Breast epithelium (tissue), 4 donors: Measurements from ENCODE around the gene BCAR1. TPM values are rescaled to one million over a fixed set of nuclear protein-coding genes. Genes with fewer than 3 reads are reported as not detected.
A peak's percentile ranks its signal among the peaks of the same experiment; 100 is the strongest.

Source experiments
- DNase-seq, 2 donors: peaks; one replicate each; pipeline ENCODE4 v3.0.0-alpha.2; 2019; ENCODE audit warnings: low spot score in 2 of 2
- H3K27ac ChIP-seq, 2 donors: fragments of 200-600 bp; sonication (generic) in 1 of 2; one replicate each; pipeline ENCODE4 v1.5.1; 2016 to 2019; ENCODE audit warnings: mild to moderate bottlenecking in 1 of 2
- H3K27me3 ChIP-seq, 2 donors: fragments of 200-600 bp; sonication (generic) in 1 of 2; one replicate each; pipeline versions ENCODE4 v1.5.1 to v1.6.0; 2017 to 2019; ENCODE audit warnings: control low read depth in 1 of 2, mild to moderate bottlenecking in 1 of 2
- H3K36me3 ChIP-seq: fragments of 200-600 bp; one replicate; pipeline ENCODE4 v1.5.1; 2019
- H3K4me1 ChIP-seq, 2 donors: fragments of 200-600 bp; sonication (generic); one replicate each; pipeline ENCODE4 v1.5.1; 2016 to 2019; ENCODE audit warnings: control low read depth in 1 of 2
- H3K4me3 ChIP-seq, 3 donors: fragments of 200-600 bp; sonication (generic); 1 replicate in 2 of 3; 2 replicates in 1 of 3; pipeline ENCODE4 v1.5.1; 2016 to 2019; ENCODE audit warnings: mild to moderate bottlenecking in 3 of 3, moderate library complexity in 2 of 3
- H3K9me3 ChIP-seq, 2 donors: fragments of 200-600 bp; sonication (generic) in 1 of 2; one replicate each; pipeline ENCODE4 v1.5.1; 2016 to 2019; ENCODE audit warnings: control low read depth in 1 of 2
- POLR2A ChIP-seq: fragments of 450-650 bp; IDR thresholded peaks from one replicate; pipeline ENCODE4 v1.6.1; 2016; ENCODE audit warnings: antibody characterized with exemption, mild to moderate bottlenecking, moderate library complexity
- POLR2AphosphoS5 ChIP-seq, 3 donors: sonication (generic); formaldehyde crosslinking; IDR thresholded peaks; one replicate each; pipeline ENCODE4 v1.6.1; 2017; ENCODE audit warnings: antibody characterized with exemption in 3 of 3
- intact Hi-C: fragments of 100-400 bp; cut with DNase I; formaldehyde crosslinking; loops from one replicate; pipeline ENCODE4 v1.15.1; 2023; ENCODE audit warnings: low total_unique reads
- total RNA-seq, 3 donors: library from RNA; depleted of rRNA; stranded (reverse); fragments of >200 nt; gene quantifications; one replicate each; pipeline ENCODE4 v1.1.0, GENCODE V29; 2016
- TF ChIP-seq, protein P1 (sequence below), 3 donors: fragments of 450-650 bp; IDR thresholded peaks; one replicate each; pipeline ENCODE4 v1.5.1; 2016 to 2017; ENCODE audit warnings: antibody characterized with exemption in 3 of 3, mild to moderate bottlenecking in 3 of 3, moderate library complexity in 3 of 3

BCAR1 gene
- total RNA-seq, 3 donors from 2014 or later, result 13.6 to 38.7 (median 32.9) TPM

DNA sequence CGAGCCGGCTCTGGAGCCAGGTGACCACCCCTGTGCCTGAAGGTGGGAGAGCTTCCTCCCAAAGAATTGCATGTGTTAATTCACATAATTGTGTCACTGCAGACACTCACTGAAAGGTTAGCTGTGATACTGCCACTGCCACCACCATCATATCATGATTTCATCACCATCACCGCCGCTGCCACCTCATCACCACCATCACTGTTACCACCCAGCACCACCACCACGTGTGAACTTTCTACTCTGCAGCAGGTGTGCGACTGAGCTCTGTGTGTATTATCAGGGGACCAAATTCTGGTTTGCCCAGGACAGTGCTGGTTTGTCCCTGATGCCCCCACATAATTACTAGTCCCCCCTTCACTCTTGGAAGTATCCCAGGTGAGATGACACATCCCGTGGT, 15.2 kb downstream of the BCAR1 start:
- no peak overlapping the region for H3K27ac ChIP-seq

DNA sequence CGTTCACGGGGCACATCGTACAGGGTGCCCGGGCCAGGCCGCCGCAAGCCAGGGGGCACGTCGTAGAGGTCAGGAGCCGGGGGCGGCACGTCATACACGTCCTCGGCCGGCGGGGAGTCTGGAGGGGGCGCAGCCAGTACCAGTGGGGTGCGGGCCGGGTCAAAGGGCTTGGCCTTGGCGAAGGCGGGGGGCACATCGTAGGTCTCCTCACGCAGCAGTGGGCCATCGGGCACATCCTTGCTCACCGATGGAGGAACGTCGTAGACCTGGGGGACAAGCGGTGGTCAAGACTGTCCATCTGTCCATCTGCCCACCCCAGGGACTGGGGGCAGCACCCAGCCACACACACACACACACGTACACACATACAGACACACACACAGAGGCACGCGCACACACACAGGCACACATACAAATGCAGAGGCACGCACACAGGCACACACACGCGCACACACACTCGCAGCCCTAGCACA, 15.7 kb downstream of the BCAR1 start:
- DNase-seq, result no peak
- Histone ChIP-seq H3K9me3 (no peaks in the 10 kb centered on the region), H3K27me3 (no peaks in the 10 kb centered on the region), H3K4me3 (no peak overlapping the region), H3K27ac (no peak overlapping the region), H3K36me3 (peaks cover 7% of the 10 kb centered on the region), H3K4me1 (peaks cover 18 to 20% of the 10 kb centered on the region in 2 donors)
- intact Hi-C loops, result no loop called here
- TF ChIP-seq POLR2A, result no peak
- TF ChIP-seq POLR2AphosphoS5 (IDR thresholded peaks at IDR 0.05), result no peak
- TF ChIP-seq, protein P1, sequence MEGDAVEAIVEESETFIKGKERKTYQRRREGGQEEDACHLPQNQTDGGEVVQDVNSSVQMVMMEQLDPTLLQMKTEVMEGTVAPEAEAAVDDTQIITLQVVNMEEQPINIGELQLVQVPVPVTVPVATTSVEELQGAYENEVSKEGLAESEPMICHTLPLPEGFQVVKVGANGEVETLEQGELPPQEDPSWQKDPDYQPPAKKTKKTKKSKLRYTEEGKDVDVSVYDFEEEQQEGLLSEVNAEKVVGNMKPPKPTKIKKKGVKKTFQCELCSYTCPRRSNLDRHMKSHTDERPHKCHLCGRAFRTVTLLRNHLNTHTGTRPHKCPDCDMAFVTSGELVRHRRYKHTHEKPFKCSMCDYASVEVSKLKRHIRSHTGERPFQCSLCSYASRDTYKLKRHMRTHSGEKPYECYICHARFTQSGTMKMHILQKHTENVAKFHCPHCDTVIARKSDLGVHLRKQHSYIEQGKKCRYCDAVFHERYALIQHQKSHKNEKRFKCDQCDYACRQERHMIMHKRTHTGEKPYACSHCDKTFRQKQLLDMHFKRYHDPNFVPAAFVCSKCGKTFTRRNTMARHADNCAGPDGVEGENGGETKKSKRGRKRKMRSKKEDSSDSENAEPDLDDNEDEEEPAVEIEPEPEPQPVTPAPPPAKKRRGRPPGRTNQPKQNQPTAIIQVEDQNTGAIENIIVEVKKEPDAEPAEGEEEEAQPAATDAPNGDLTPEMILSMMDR (IDR thresholded peaks at IDR 0.05), result no peak

More for the DNA sequence above, 15.2 kb downstream of the BCAR1 start:
- no peak overlapping the region for H3K4me3 ChIP-seq
- intact Hi-C loops, result no loop called here
- TF ChIP-seq, protein P1 (IDR thresholded peaks at IDR 0.05), result no peak
- TF ChIP-seq POLR2A, result no peak
- no peak for TF ChIP-seq POLR2AphosphoS5 (IDR thresholded peaks at IDR 0.05)
- no peaks in the 10 kb centered on the region for H3K27me3 ChIP-seq
- DNase-seq, result no peak
- no peaks in the 10 kb centered on the region for H3K9me3 ChIP-seq
- peaks cover 18 to 20% of the 10 kb centered on the region in 2 donors for H3K4me1 ChIP-seq
- peaks cover 7% of the 10 kb centered on the region for H3K36me3 ChIP-seq

- peaks cover 7% of the 10 kb centered on the region for H3K36me3 ChIP-seq
- peaks cover 18 to 20% of the 10 kb centered on the region in 2 donors for H3K4me1 ChIP-seq
- intact Hi-C loops, result no loop called here
- H3K9me3 ChIP-seq, result no peaks in the 10 kb centered on the region
- TF ChIP-seq POLR2A, result no peak
- TF ChIP-seq, protein P1 (IDR thresholded peaks at IDR 0.05), result no peak
- TF ChIP-seq POLR2AphosphoS5 (IDR thresholded peaks at IDR 0.05), result no peak
- H3K27me3 ChIP-seq, result no peaks in the 10 kb centered on the region
- DNase-seq, result no peak
- H3K27ac ChIP-seq, result peak overlapping the region in 1 of 2 donors; percentile 71
- no peak overlapping the region for H3K4me3 ChIP-seq
These were observed 16.3 kb downstream of the BCAR1 start for GRCh38 chr16:75234856-75235696.

DNA sequence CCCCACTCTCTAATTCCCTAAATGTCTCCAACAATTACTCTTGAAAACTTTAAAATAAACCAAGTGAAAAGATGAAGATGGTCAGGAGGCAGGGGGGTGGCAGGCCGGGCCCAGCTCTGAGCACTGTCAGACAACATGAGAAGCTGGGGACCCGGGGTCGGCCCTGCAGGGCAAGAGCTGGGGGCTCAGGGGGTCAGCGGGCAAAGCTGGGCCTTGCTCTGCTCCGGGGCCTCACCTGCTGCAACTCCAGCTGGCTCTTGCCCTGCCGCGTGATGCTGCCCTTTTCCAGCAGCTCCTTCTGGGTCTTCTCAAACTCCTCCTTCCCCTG, 17.8 kb downstream of the BCAR1 start:
- DNase-seq, result no peak
- no peaks in the 10 kb centered on the region for H3K9me3 ChIP-seq
- H3K27ac ChIP-seq, result peak overlapping the region in 1 of 2 donors; percentile 13
- no peaks in the 10 kb centered on the region for H3K27me3 ChIP-seq
- H3K36me3 ChIP-seq, result peaks cover 7% of the 10 kb centered on the region
- TF ChIP-seq POLR2A (no peak), POLR2AphosphoS5 (IDR thresholded peaks at IDR 0.05) (no peak)
- TF ChIP-seq, protein P1 (IDR thresholded peaks at IDR 0.05), result no peak
- H3K4me1 ChIP-seq, result peaks cover 9% of the 10 kb centered on the region in 2 donors
- intact Hi-C loops, result no loop called here
- H3K4me3 ChIP-seq, result no peak overlapping the region

GRCh38 chr16:75231570-75231969, 19.9 kb downstream of the BCAR1 start:
- Histone ChIP-seq H3K27ac (no peak overlapping the region), H3K4me3 (no peak overlapping the region), H3K4me1 (peaks cover 0 to 4% of the 10 kb centered on the region in 2 donors), H3K27me3 (no peaks in the 10 kb centered on the region), H3K36me3 (peaks cover 7% of the 10 kb centered on the region), H3K9me3 (no peaks in the 10 kb centered on the region)
- no peak for DNase-seq
- TF ChIP-seq POLR2AphosphoS5 (IDR thresholded peaks at IDR 0.05), result no peak
- TF ChIP-seq, protein P1 (IDR thresholded peaks at IDR 0.05), result no peak
- no peak for TF ChIP-seq POLR2A
- intact Hi-C loops, result no loop called here
